ENCODE results near the gene SLC44A3. TPM values are rescaled to one million over a fixed set of nuclear protein-coding genes. Genes with fewer than 3 reads are reported as not detected.

The SLC44A3 gene
- total and polyA plus RNA-seq, 12 donors = 1.2 to 9.4 (median 4.8) TPM

DNA sequence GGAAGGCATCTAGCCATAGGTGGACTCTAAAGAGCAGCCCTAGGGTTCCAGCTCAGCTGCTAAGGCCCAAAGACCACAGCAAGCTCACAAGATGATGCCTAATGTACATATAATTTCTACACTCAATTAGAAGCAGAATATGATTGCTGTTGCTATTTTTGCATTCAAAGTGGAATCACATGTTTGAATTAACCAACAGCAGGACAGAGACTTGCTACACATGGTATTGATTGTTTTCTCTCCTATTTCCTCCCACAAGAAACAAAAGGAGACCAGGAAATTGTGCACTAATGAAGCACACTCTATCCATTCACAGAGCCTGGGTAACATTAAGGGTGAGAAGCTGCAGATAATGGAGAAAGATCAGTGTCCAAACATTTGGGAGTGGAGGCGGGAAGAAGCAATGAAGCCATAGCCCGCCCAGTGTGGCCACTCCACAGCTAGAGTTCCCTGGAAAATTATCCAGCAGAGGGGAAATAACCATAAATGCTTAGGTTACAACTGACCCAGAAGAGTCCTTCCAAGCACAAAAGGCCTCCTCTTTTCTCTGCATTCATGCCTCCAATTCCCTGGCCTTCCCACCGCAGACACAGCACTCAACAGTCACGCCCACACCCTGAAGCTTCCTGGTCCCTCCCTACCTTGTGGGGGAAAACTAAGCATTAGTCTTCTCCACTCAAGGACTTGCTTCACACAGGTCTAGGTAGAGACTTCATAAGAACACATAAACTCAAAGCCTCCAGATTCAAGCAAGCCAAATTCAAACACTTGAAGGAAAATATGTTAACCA lies 99.3 kb downstream of the SLC44A3 start:
- Histone ChIP-seq H3K27me3 (peaks cover 0 to 7% (median 0%) of the 10 kb centered on the region in 7 donors), H3K27ac (peak overlapping the region in 2 of 10 donors; percentile 18), H3K36me3 (peaks cover 0 to 4% (median 0%) of the 10 kb centered on the region in 9 donors), H3K9me3 (no peaks in the 10 kb centered on the region), H3K4me1 (peaks cover 15 to 100% (median 67%) of the 10 kb centered on the region in 9 donors), H3K4me3 (no peak overlapping the region)
- TF ChIP-seq, protein P1, sequence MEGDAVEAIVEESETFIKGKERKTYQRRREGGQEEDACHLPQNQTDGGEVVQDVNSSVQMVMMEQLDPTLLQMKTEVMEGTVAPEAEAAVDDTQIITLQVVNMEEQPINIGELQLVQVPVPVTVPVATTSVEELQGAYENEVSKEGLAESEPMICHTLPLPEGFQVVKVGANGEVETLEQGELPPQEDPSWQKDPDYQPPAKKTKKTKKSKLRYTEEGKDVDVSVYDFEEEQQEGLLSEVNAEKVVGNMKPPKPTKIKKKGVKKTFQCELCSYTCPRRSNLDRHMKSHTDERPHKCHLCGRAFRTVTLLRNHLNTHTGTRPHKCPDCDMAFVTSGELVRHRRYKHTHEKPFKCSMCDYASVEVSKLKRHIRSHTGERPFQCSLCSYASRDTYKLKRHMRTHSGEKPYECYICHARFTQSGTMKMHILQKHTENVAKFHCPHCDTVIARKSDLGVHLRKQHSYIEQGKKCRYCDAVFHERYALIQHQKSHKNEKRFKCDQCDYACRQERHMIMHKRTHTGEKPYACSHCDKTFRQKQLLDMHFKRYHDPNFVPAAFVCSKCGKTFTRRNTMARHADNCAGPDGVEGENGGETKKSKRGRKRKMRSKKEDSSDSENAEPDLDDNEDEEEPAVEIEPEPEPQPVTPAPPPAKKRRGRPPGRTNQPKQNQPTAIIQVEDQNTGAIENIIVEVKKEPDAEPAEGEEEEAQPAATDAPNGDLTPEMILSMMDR (IDR thresholded peaks at IDR 0.05) = no peak
- intact Hi-C loops (cut with DNase I) = loop anchor here in 7 of 10 donors (5.0 to 10.0 kb wide), 9 partner anchors 52 to 125 kb away; no protein-coding TSS in a partner anchor
- DNase-seq = no peak
- WGBS, 2 donors = 63 to 76% methylated on average over 4 of the region's 4 CpGs
- peak in 2 of 8 donors; percentile 14 to 44 for ATAC-seq

DNA sequence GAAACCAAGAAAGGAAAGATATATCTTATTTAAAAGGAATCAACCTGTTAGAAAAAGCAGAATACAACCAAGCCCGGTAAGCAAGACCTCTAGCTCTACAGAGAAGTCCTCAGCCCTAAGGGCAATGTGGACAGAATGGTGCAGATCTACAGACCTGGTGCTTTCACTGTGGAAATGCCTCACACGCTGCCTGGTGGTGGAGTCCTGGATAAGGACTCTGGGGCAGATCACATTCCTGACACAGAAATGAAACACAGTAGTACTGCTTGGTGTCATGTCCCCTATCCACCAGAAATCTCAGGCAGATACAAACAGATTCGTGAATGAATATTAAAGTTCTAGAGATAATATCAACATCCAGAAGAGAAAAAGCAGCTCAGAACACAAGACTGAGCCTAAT lies 99.9 kb downstream of the SLC44A3 start:
- no peaks in the 10 kb centered on the region for H3K9me3 ChIP-seq
- H3K4me3 ChIP-seq = no peak overlapping the region
- peaks cover 17 to 100% (median 70%) of the 10 kb centered on the region in 9 donors for H3K4me1 ChIP-seq

DNA sequence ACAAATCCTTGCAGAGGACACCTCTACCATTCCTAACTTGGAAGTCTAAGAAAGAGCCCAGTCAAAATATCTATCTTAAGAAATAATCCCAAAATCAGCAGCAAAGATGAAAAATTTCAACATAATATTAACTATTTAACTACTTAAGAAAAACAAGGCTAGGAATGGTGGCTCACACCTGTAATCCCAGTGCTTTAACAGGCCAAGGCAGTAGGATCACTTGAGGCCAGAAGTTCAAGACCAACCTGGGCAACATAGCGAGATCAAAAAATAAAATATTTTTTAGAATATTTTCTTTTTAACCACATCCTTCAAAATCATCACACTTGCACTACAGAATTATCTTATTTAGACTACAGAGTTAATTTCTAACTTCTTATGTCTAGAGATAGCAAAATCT lies 101.8 kb downstream of the SLC44A3 start:
- Histone ChIP-seq H3K36me3 (peaks cover 0 to 4% (median 0%) of the 10 kb centered on the region in 9 donors), H3K4me1 (peaks cover 17 to 83% (median 70%) of the 10 kb centered on the region in 9 donors), H3K27me3 (peaks cover 0 to 31% (median 0%) of the 10 kb centered on the region in 7 donors), H3K27ac (peak overlapping the region in 1 of 10 donors; percentile 17), H3K9me3 (no peaks in the 10 kb centered on the region), H3K4me3 (peak overlapping the region in 2 of 10 donors; percentile 1 to 94)
- 96 to 100% methylated on average over 1 of the region's 1 CpG for WGBS, 2 donors
- intact Hi-C loops (cut with DNase I) = loop anchor here in 7 of 10 donors (2.0 to 10.0 kb wide), 8 partner anchors 55 to 123 kb away; no protein-coding TSS in a partner anchor
- TF ChIP-seq, protein P1 (IDR thresholded peaks at IDR 0.05) = no peak
- no peak for ATAC-seq
- no peak for DNase-seq

More for the DNA sequence above, 99.9 kb downstream of the SLC44A3 start:
- DNase-seq (no peak), ATAC-seq (peak in 1 of 8 donors; percentile 26)
- peaks cover 0 to 12% (median 0%) of the 10 kb centered on the region in 7 donors for H3K27me3 ChIP-seq
- 54 to 59% methylated on average over 3 of the region's 3 CpGs for WGBS, 2 donors
- intact Hi-C loops (cut with DNase I) = loop anchor here in 7 of 10 donors (5.0 to 10.0 kb wide), 7 partner anchors 53 to 125 kb away; no protein-coding TSS in a partner anchor
- peaks cover 0 to 4% (median 0%) of the 10 kb centered on the region in 9 donors for H3K36me3 ChIP-seq
- peak overlapping the region in 2 of 10 donors; percentile 18 for H3K27ac ChIP-seq
- TF ChIP-seq, protein P1 (IDR thresholded peaks at IDR 0.05) = no peak

DNA sequence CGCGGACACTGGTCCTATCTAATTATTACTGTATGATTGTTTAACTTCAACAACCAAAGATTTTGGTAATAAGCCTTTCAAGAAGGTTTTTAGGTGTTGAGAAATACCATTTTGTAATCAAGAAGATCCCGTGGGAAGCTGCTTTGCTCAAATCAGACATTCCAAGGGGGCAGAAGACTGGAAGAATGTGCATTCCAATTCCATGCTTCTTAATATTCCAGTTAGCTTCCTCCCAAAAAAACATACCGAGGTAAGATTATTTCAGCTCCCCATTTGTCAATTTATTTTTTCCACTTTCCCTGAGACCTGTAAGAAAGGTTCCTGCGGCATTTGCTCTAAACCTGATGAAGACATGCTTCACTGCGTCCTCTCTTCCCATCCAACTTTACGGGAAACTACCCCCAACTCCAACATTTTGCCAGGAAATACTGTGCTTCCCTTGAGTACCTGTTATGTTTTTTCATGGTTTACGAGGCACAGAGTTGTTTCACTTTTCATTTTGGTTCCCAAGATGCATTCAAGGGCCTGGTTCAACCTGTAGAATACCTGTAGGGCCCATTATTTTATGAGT lies 102.7 kb downstream of the SLC44A3 start:
- intact Hi-C loops (cut with DNase I) = loop anchor here in 7 of 10 donors (2.0 to 10.0 kb wide), 8 partner anchors 56 to 122 kb away; no protein-coding TSS in a partner anchor
- TF ChIP-seq, protein P1 (IDR thresholded peaks at IDR 0.05) = no peak
- ATAC-seq = no peak
- H3K36me3 ChIP-seq = peaks cover 0 to 4% (median 0%) of the 10 kb centered on the region in 9 donors
- H3K27me3 ChIP-seq = peaks cover 0 to 40% (median 0%) of the 10 kb centered on the region in 7 donors
- DNase-seq = no peak
- H3K4me1 ChIP-seq = peaks cover 18 to 80% (median 71%) of the 10 kb centered on the region in 9 donors
- peak overlapping the region in 6 of 10 donors; percentile 69 to 96 (median 94) for H3K4me3 ChIP-seq
- H3K9me3 ChIP-seq = no peaks in the 10 kb centered on the region
- 52 to 67% methylated on average over 8 of the region's 8 CpGs for WGBS, 2 donors
- H3K27ac ChIP-seq = peak overlapping the region in 6 of 10 donors; percentile 11 to 100 (median 98)
